ENCODE data around the gene COQ5. TPM values are rescaled to one million over a fixed set of nuclear protein-coding genes. Genes with fewer than 3 reads are reported as not detected.

Gene COQ5
- total RNA-seq, 1 experiment from 2014 or later, result 34.1 TPM

- ChIA-PET CTCF (interaction anchor here (0.6 to 4.2 kb wide), 2 partner anchors 12 to 44 kb away, joined by 3 to 25 read pairs; no protein-coding TSS in a partner anchor), RAD21 (ENCODE audit: low non-redundant PET in 1 of 2, low total read pairs in 2 of 2, uncharacterized antibody in 2 of 2, unreplicated experiment in 2 of 2) (no interaction called here), POLR2A (no interaction called here)
- H3K4me2 ChIP-seq (ENCODE audit: low read length), result no peak overlapping the region
- peaks cover 68% of the 10 kb centered on the region for H3K79me2 ChIP-seq (ENCODE audit: insufficient read depth, low read length)
- H3K9me2 ChIP-seq (ENCODE audit: insufficient read depth), result no peaks in the 10 kb centered on the region
- H3K36me3 ChIP-seq (ENCODE audit: control insufficient read depth in 1 of 2, insufficient read depth in 2 of 2, low read length in 2 of 2), result peaks cover 32 to 49% of the 10 kb centered on the region in 2 experiments
- H2AFZ ChIP-seq (ENCODE audit: low read depth, low read length, poor library complexity, severe bottlenecking), result no peak overlapping the region
- BruUV-seq (replicated peaks), result no TSS peak
- no peak overlapping the region for H3K4me3 ChIP-seq (replicated peaks in 1 of 2; ENCODE audit: low read depth in 1 of 2, low read length in 2 of 2)
- intact Hi-C loops (cut with micrococcal nuclease), result no loop called here
- H3K27ac ChIP-seq (ENCODE audit: low read depth, low read length), result no peak overlapping the region
- no peak for ATAC-seq
- no peaks in the 10 kb centered on the region for H3K27me3 ChIP-seq (ENCODE audit: insufficient read depth, low read length)
- TF ChIP-seq FOSL1 (IDR thresholded peaks at IDR 0.05; ENCODE audit: low read depth) (no peak), SP1 (IDR thresholded peaks at IDR 0.05; ENCODE audit: low read depth) (no peak), CBX3 (IDR thresholded peaks at IDR 0.05; ENCODE audit: low read depth) (no peak)
- H3K4me1 ChIP-seq (ENCODE audit: control insufficient read depth in 1 of 2, insufficient read depth in 2 of 2, low read length in 2 of 2), result no peaks in the 10 kb centered on the region
- H3K9ac ChIP-seq (ENCODE audit: low read length), result no peak overlapping the region
- H4K20me1 ChIP-seq (ENCODE audit: insufficient read depth), result peaks cover 6% of the 10 kb centered on the region; the same call in 1 of the 2 replicates
- H3K9me3 ChIP-seq (ENCODE audit: control insufficient read depth in 1 of 2, insufficient read depth in 1 of 2, low read depth in 1 of 2, low read length in 2 of 2), result no peaks in the 10 kb centered on the region
- no peak for DNase-seq (ENCODE audit: low read depth, low spot score)
These were observed 73.7 kb downstream of the COQ5 start for GRCh38 chr12:120455302-120455701.

GRCh38 chr12:120453977-120454376 is 75.0 kb downstream of the COQ5 start:
- peaks cover 28 to 40% of the 10 kb centered on the region in 2 experiments for H3K36me3 ChIP-seq (ENCODE audit: control insufficient read depth in 1 of 2, insufficient read depth in 2 of 2, low read length in 2 of 2)
- no peak overlapping the region for H3K4me3 ChIP-seq (replicated peaks in 1 of 2; ENCODE audit: low read depth in 1 of 2, low read length in 2 of 2)
- peaks cover 74% of the 10 kb centered on the region for H3K79me2 ChIP-seq (ENCODE audit: insufficient read depth, low read length)
- ChIA-PET RAD21 (ENCODE audit: low non-redundant PET in 1 of 2, low total read pairs in 2 of 2, uncharacterized antibody in 2 of 2, unreplicated experiment in 2 of 2) (no interaction called here), CTCF (interaction anchor here (2.2 kb wide), 1 partner anchor 13 kb away, joined by 10 read pairs; no protein-coding TSS in a partner anchor), POLR2A (interaction anchor here (0.5 kb wide), 1 partner anchor 74 kb away, joined by 3 read pairs; no protein-coding TSS in a partner anchor)
- H3K27me3 ChIP-seq (ENCODE audit: insufficient read depth, low read length), result no peaks in the 10 kb centered on the region
- H3K9me3 ChIP-seq (ENCODE audit: control insufficient read depth in 1 of 2, insufficient read depth in 1 of 2, low read depth in 1 of 2, low read length in 2 of 2), result no peaks in the 10 kb centered on the region
- TF ChIP-seq RAD21 (IDR thresholded peaks at IDR 0.05; ENCODE audit: low read depth), result peak; percentile 52
- no peak for TF ChIP-seq CEBPB (IDR thresholded peaks at IDR 0.05; ENCODE audit: low read depth)
- TF ChIP-seq CTCF (IDR thresholded peaks at IDR 0.05 in 2 of 3, conservative IDR thresholded peaks at IDR 0.05 in 1 of 3; ENCODE audit: borderline replicate concordance in 1 of 3, insufficient read depth in 1 of 3, low read depth in 2 of 3, low read length in 2 of 3), result peak; percentile 30 to 83 (median 82); a peak in 5 of 6 replicates
- TF ChIP-seq TCF7L2 (IDR thresholded peaks at IDR 0.05; ENCODE audit: borderline replicate concordance, extremely low read depth, insufficient read depth, insufficient read length), result no peak
- no peak overlapping the region for H3K4me2 ChIP-seq (ENCODE audit: low read length)
- intact Hi-C loops (cut with micrococcal nuclease), result no loop called here
- H3K27ac ChIP-seq (ENCODE audit: low read depth, low read length), result no peak overlapping the region
- ATAC-seq (peak; percentile 88), DNase-seq (ENCODE audit: low read depth, low spot score) (no peak)
- BruUV-seq (replicated peaks), result no TSS peak
- no peak overlapping the region for H2AFZ ChIP-seq (ENCODE audit: low read depth, low read length, poor library complexity, severe bottlenecking)
- peaks cover 6% of the 10 kb centered on the region; the same call in 1 of the 2 replicates for H4K20me1 ChIP-seq (ENCODE audit: insufficient read depth)
- no peaks in the 10 kb centered on the region for H3K4me1 ChIP-seq (ENCODE audit: control insufficient read depth in 1 of 2, insufficient read depth in 2 of 2, low read length in 2 of 2)
- H3K9me2 ChIP-seq (ENCODE audit: insufficient read depth), result no peaks in the 10 kb centered on the region
- H3K9ac ChIP-seq (ENCODE audit: low read length), result no peak overlapping the region

Other genes with a start within 250 kb of the COQ5 start
- gene RNU4-2, start 237.3 kb downstream of the COQ5 start, total RNA-seq (2021; ENCODE audit: unreplicated experiment), result 2,248 TPM
- gene RNU4-1, start 235.9 kb downstream of the COQ5 start, total RNA-seq (2021; ENCODE audit: unreplicated experiment), result 2,323 TPM
- 2.8 TPM for gene SIRT4, start 226.8 kb downstream of the COQ5 start, total RNA-seq (2021; ENCODE audit: unreplicated experiment)
- 2.0 TPM for gene PLA2G1B, start 201.4 kb downstream of the COQ5 start, total RNA-seq (2021; ENCODE audit: unreplicated experiment)
- gene MSI1, start 160.0 kb downstream of the COQ5 start, total RNA-seq (2021; ENCODE audit: unreplicated experiment), result 26.0 TPM
- gene COX6A1, start 91.0 kb downstream of the COQ5 start, total RNA-seq (2021; ENCODE audit: unreplicated experiment), result 464 TPM
- 40.3 TPM for gene TRIAP1, start 82.8 kb downstream of the COQ5 start, total RNA-seq (2021; ENCODE audit: unreplicated experiment)
- gene GATC, start 82.7 kb downstream of the COQ5 start, total RNA-seq (2021; ENCODE audit: unreplicated experiment), result 48.7 TPM
- 297 TPM for gene SRSF9, start 59.4 kb downstream of the COQ5 start, total RNA-seq (2021; ENCODE audit: unreplicated experiment)
- gene DYNLL1, start 33.0 kb downstream of the COQ5 start, total RNA-seq (2021; ENCODE audit: unreplicated experiment), result 243 TPM
- 141 TPM for gene RNF10, start 5.2 kb upstream of the COQ5 start, total RNA-seq (2021; ENCODE audit: unreplicated experiment)
- gene POP5, start 52.2 kb upstream of the COQ5 start, total RNA-seq (2021; ENCODE audit: unreplicated experiment), result 66.9 TPM
- gene CABP1, start 111.5 kb upstream of the COQ5 start, total RNA-seq (2021; ENCODE audit: unreplicated experiment), result 0.84 TPM
- gene MLEC, start 158.0 kb upstream of the COQ5 start, total RNA-seq (2021; ENCODE audit: unreplicated experiment), result 152 TPM
- gene UNC119B, start 181.3 kb upstream of the COQ5 start, total RNA-seq (2021; ENCODE audit: unreplicated experiment), result 33.8 TPM
- 21.4 TPM for gene ACADS, start 196.7 kb upstream of the COQ5 start, total RNA-seq (2021; ENCODE audit: unreplicated experiment)